Adipocyte (in vitro differentiated cells): ENCODE results near the gene TLCD2.
"Not testable (repeated sequence)": the region's sequence is repeated elsewhere in the genome, so short reads cannot be mapped to it uniquely, and the experiment has no call there.

Source experiments
- DNase-seq: peaks from one replicate; pipeline ENCODE4 v3.0.0-alpha.2; 2015; ENCODE audit warnings: low read depth
- H3K27me3 ChIP-seq: replicated peaks from 2 replicates; pipeline ENCODE4 v1.7.0; 2013; ENCODE audit warnings: mild to moderate bottlenecking, low read length, moderate library complexity; ENCODE audit not compliant: control insufficient read depth, insufficient read depth
- H3K36me3 ChIP-seq: 2 replicates; pipeline ENCODE4 v1.7.0; 2013; ENCODE audit warnings: low read length, mild to moderate bottlenecking, moderate library complexity; ENCODE audit not compliant: control insufficient read depth, insufficient read depth, severe bottlenecking
- H3K4me1 ChIP-seq: 2 replicates; pipeline ENCODE4 v1.7.0; 2013; ENCODE audit warnings: mild to moderate bottlenecking, low read length, moderate library complexity; ENCODE audit not compliant: control insufficient read depth, insufficient read depth
- H3K4me3 ChIP-seq: 2 replicates; pipeline ENCODE4 v1.7.0; 2013; ENCODE audit warnings: mild to moderate bottlenecking, low read length, moderate library complexity
- H3K9ac ChIP-seq: 2 replicates; pipeline ENCODE4 v1.7.0; 2013; ENCODE audit warnings: mild to moderate bottlenecking, low read length, moderate library complexity
- H3K9me3 ChIP-seq: 2 replicates; pipeline ENCODE4 v1.7.0; 2013; ENCODE audit warnings: mild to moderate bottlenecking, low read length, moderate library complexity; ENCODE audit not compliant: control insufficient read depth

Gene TLCD2

GRCh38 chr17:1713160-1713877 lies 3.1 kb upstream of the TLCD2 start:
- Histone ChIP-seq H3K36me3 (peaks cover 34% of the 10 kb centered on the region), H3K9ac (peak overlapping the region; percentile 99), H3K9me3 (no peaks in the 10 kb centered on the region), H3K4me1 (peaks cover 44% of the 10 kb centered on the region), H3K4me3 (peak overlapping the region; percentile 97), H3K27me3 (no peaks in the 10 kb centered on the region)
- peak; percentile 19 for DNase-seq

GRCh38 chr17:1712271-1712670 lies 2.1 kb upstream of the TLCD2 start:
- H3K27me3 ChIP-seq, result no peaks in the 10 kb centered on the region
- no peaks in the 10 kb centered on the region for H3K9me3 ChIP-seq
- peaks cover 40% of the 10 kb centered on the region for H3K36me3 ChIP-seq
- peak overlapping the region; percentile 97 for H3K4me3 ChIP-seq
- no peak for DNase-seq
- H3K4me1 ChIP-seq, result peaks cover 36% of the 10 kb centered on the region
- H3K9ac ChIP-seq, result peak overlapping the region; percentile 99

GRCh38 chr17:1711804-1712203 lies 1.6 kb upstream of the TLCD2 start:
- Histone ChIP-seq H3K9me3 (no peaks in the 10 kb centered on the region), H3K36me3 (peaks cover 40% of the 10 kb centered on the region), H3K4me1 (peaks cover 36% of the 10 kb centered on the region), H3K9ac (peak overlapping the region; percentile 99), H3K4me3 (peak overlapping the region; percentile 97), H3K27me3 (no peaks in the 10 kb centered on the region)
- peak; percentile 17 for DNase-seq

GRCh38 chr17:1710807-1711553 lies 803 bp upstream of the TLCD2 start:
- H3K9me3 ChIP-seq, result no peaks in the 10 kb centered on the region
- H3K36me3 ChIP-seq, result peaks cover 40% of the 10 kb centered on the region
- peak overlapping the region; percentile 99 for H3K9ac ChIP-seq
- peaks cover 36% of the 10 kb centered on the region for H3K4me1 ChIP-seq
- no peaks in the 10 kb centered on the region for H3K27me3 ChIP-seq
- H3K4me3 ChIP-seq, result peak overlapping the region; percentile 97
- peak; percentile 35 for DNase-seq

GRCh38 chr17:1709403-1709951 lies 700 bp downstream of the TLCD2 start:
- peaks cover 40% of the 10 kb centered on the region for H3K36me3 ChIP-seq
- H3K4me3 ChIP-seq, result peak overlapping the region; percentile 97
- H3K4me1 ChIP-seq, result peaks cover 36% of the 10 kb centered on the region
- peak overlapping the region; percentile 99 for H3K9ac ChIP-seq
- no peaks in the 10 kb centered on the region for H3K27me3 ChIP-seq
- peak; percentile 36 for DNase-seq
- no peaks in the 10 kb centered on the region for H3K9me3 ChIP-seq

GRCh38 chr17:1708791-1709346 lies 1.3 kb downstream of the TLCD2 start:
- peaks cover 35% of the 10 kb centered on the region for H3K36me3 ChIP-seq
- peak overlapping the region; percentile 97 for H3K4me3 ChIP-seq

GRCh38 chr17:1707107-1707506 lies 3.1 kb downstream of the TLCD2 start:
- Histone ChIP-seq H3K4me3 (no peak overlapping the region), H3K9me3 (no peaks in the 10 kb centered on the region), H3K36me3 (peaks cover 18% of the 10 kb centered on the region), H3K9ac (no peak overlapping the region), H3K27me3 (no peaks in the 10 kb centered on the region), H3K4me1 (peaks cover 18% of the 10 kb centered on the region)
- no peak for DNase-seq

More at GRCh38 chr17:1708791-1709346, 1.3 kb downstream of the TLCD2 start:
- H3K27me3 ChIP-seq, DNase-seq, H3K9me3 ChIP-seq: not testable (repeated sequence)
- peaks cover 35% of the 10 kb centered on the region for H3K4me1 ChIP-seq
- H3K9ac ChIP-seq, result peak overlapping the region; percentile 99

GRCh38 chr17:1705004-1705403 lies 5.2 kb downstream of the TLCD2 start:
- no peak overlapping the region for H3K9ac ChIP-seq
- H3K9me3 ChIP-seq, result no peaks in the 10 kb centered on the region
- H3K4me1 ChIP-seq, result peaks cover 8% of the 10 kb centered on the region
- no peak overlapping the region for H3K4me3 ChIP-seq
- H3K27me3 ChIP-seq, result no peaks in the 10 kb centered on the region
- peaks cover 5% of the 10 kb centered on the region for H3K36me3 ChIP-seq
- no peak for DNase-seq

GRCh38 chr17:1703063-1703462 lies 7.1 kb downstream of the TLCD2 start:
- H3K9ac ChIP-seq, result no peak overlapping the region
- peaks cover 5% of the 10 kb centered on the region for H3K36me3 ChIP-seq
- no peaks in the 10 kb centered on the region for H3K9me3 ChIP-seq
- no peaks in the 10 kb centered on the region for H3K27me3 ChIP-seq
- no peak overlapping the region for H3K4me3 ChIP-seq
- no peak for DNase-seq
- no peaks in the 10 kb centered on the region for H3K4me1 ChIP-seq

- H3K9ac ChIP-seq, H3K9me3 ChIP-seq, H3K27me3 ChIP-seq, H3K36me3 ChIP-seq, H3K4me1 ChIP-seq, H3K4me3 ChIP-seq, DNase-seq: not testable (repeated sequence)
These were observed 10.3 kb downstream of the TLCD2 start for GRCh38 chr17:1699891-1700290.

- no peak for DNase-seq
These were observed 12.5 kb downstream of the TLCD2 start for GRCh38 chr17:1697681-1698080.

More at GRCh38 chr17:1697681-1698080, 12.5 kb downstream of the TLCD2 start:
- no peaks in the 10 kb centered on the region for H3K27me3 ChIP-seq
- no peak overlapping the region for H3K9ac ChIP-seq
- peaks cover under 1% of the 10 kb centered on the region for H3K9me3 ChIP-seq
- H3K36me3 ChIP-seq, result no peaks in the 10 kb centered on the region
- H3K4me3 ChIP-seq, result no peak overlapping the region
- H3K4me1 ChIP-seq, result no peaks in the 10 kb centered on the region
